KMS-11 (cell line): Measurements from ENCODE around the gene IL2.

Source experiments
- H2AFZ ChIP-seq: fragments of 200-600 bp; sonication (generic); 2 replicates; pipeline ENCODE4 v1.6.1; 2016; ENCODE audit warnings: antibody characterized with exemption, mixed run types, low read depth
- H3K27ac ChIP-seq: fragments of 200-600 bp; sonication (generic); 2 replicates; pipeline ENCODE4 v1.6.1; 2016; ENCODE audit warnings: mild to moderate bottlenecking, mixed run types
- H3K27me3 ChIP-seq: fragments of 200-600 bp; sonication (generic); 2 replicates; pipeline ENCODE4 v1.6.1; 2017; ENCODE audit warnings: mild to moderate bottlenecking, low read depth, mixed run types, moderate library complexity; ENCODE audit not compliant: insufficient read depth
- H3K36me3 ChIP-seq: fragments of 200-600 bp; sonication (generic); 2 replicates; pipeline ENCODE4 v1.6.1; 2017; ENCODE audit warnings: mild to moderate bottlenecking, mixed run types; ENCODE audit not compliant: insufficient read depth
- H3K4me1 ChIP-seq: fragments of 200-600 bp; sonication (generic); 2 replicates; pipeline ENCODE4 v1.6.1; 2016; ENCODE audit warnings: mild to moderate bottlenecking, low read depth, mixed run types; ENCODE audit not compliant: poor library complexity, severe bottlenecking
- H3K4me2 ChIP-seq: fragments of 200-600 bp; sonication (generic); 2 replicates; pipeline ENCODE4 v1.7.0; 2016; ENCODE audit warnings: mild to moderate bottlenecking, mixed run types
- H3K4me3 ChIP-seq: fragments of 200-600 bp; sonication (generic); IDR thresholded peaks from 2 replicates; pipeline ENCODE4 v1.6.1; 2017; ENCODE audit warnings: low read depth, low read length, mixed read lengths; ENCODE audit not compliant: insufficient read depth
- H3K79me2 ChIP-seq: fragments of 200-600 bp; sonication (generic); 2 replicates; pipeline ENCODE4 v1.6.1; 2016; ENCODE audit warnings: low read depth, mixed run types; ENCODE audit not compliant: insufficient read depth
- H3K9ac ChIP-seq: fragments of 200-600 bp; sonication (generic); 2 replicates; pipeline ENCODE4 v1.6.1; 2016; ENCODE audit warnings: mild to moderate bottlenecking, mixed run types
- H4K20me1 ChIP-seq: fragments of 200-600 bp; sonication (generic); 2 replicates; pipeline ENCODE4 v1.6.1; 2016; ENCODE audit warnings: mild to moderate bottlenecking, mixed run types; ENCODE audit not compliant: insufficient read depth
- CTCF ChIP-seq: fragments of 200-600 bp; sonication (generic); conservative IDR thresholded peaks from 2 replicates; pipeline ENCODE4 v1.6.1; 2017; ENCODE audit warnings: low read depth, mild to moderate bottlenecking, antibody characterized with exemption, low read length, moderate library complexity, mixed read lengths

The IL2 gene

GRCh38 chr4:122483481-122483880 lies 27.0 kb upstream of the IL2 start:
- H3K79me2 ChIP-seq = no peaks in the 10 kb centered on the region
- no peak overlapping the region for H2AFZ ChIP-seq
- no peak overlapping the region for H3K27ac ChIP-seq
- H4K20me1 ChIP-seq = no peaks in the 10 kb centered on the region
- H3K4me2 ChIP-seq = no peak overlapping the region
- no peaks in the 10 kb centered on the region for H3K27me3 ChIP-seq
- H3K4me3 ChIP-seq = no peak overlapping the region
- H3K9ac ChIP-seq = no peak overlapping the region
- H3K36me3 ChIP-seq = no peaks in the 10 kb centered on the region
- TF ChIP-seq CTCF = no peak
- H3K4me1 ChIP-seq = peaks cover 15% of the 10 kb centered on the region

DNA sequence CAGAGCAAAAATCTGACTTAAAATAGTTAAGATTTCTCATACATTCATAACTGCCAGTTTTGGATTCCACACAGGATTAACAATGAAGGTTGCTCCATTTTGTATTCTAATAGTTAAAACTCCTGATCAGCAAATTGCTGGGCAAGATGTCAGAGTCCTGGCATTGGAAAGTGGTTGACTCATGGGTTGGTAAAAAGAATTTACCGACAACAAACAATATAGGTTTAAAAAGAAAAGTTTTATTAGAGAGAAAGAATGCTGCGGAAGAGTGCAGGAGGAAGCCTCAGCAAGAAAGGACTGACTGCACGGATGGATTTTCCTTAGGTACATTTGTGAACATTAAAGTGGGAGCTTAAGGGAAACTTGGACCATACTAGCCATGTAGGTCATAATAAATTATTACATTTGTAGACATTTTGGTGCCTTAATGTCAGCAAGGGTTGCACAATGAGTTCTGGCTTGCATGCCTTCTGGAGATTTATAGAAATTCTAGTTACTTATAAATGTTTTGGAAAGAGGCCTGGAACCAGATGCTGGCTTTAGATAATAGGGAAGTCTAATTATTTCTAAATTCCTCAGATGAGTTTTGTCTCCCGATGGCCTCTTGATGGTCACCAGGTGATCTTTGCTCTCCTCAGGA lies 25.4 kb upstream of the IL2 start:
- Histone ChIP-seq H3K4me2 (no peak overlapping the region), H4K20me1 (no peaks in the 10 kb centered on the region), H3K9ac (no peak overlapping the region), H3K4me3 (no peak overlapping the region), H3K4me1 (peaks cover 27% of the 10 kb centered on the region), H3K79me2 (no peaks in the 10 kb centered on the region), H3K27ac (no peak overlapping the region), H3K27me3 (no peaks in the 10 kb centered on the region), H2AFZ (no peak overlapping the region), H3K36me3 (no peaks in the 10 kb centered on the region)
- TF ChIP-seq CTCF = no peak

- H2AFZ ChIP-seq = no peak overlapping the region; the same call in 1 of the 2 replicates
- H3K4me3 ChIP-seq = no peak overlapping the region
- no peaks in the 10 kb centered on the region for H3K79me2 ChIP-seq
- peaks cover 36% of the 10 kb centered on the region for H3K4me1 ChIP-seq
- no peak overlapping the region for H3K9ac ChIP-seq
- H3K4me2 ChIP-seq = peak overlapping the region; percentile 60
- no peaks in the 10 kb centered on the region for H3K27me3 ChIP-seq
- H3K27ac ChIP-seq = no peak overlapping the region
- H4K20me1 ChIP-seq = no peaks in the 10 kb centered on the region
- no peaks in the 10 kb centered on the region for H3K36me3 ChIP-seq
- TF ChIP-seq CTCF = no peak
Observed at GRCh38 chr4:122480655-122481487, 24.3 kb upstream of the IL2 start.

DNA sequence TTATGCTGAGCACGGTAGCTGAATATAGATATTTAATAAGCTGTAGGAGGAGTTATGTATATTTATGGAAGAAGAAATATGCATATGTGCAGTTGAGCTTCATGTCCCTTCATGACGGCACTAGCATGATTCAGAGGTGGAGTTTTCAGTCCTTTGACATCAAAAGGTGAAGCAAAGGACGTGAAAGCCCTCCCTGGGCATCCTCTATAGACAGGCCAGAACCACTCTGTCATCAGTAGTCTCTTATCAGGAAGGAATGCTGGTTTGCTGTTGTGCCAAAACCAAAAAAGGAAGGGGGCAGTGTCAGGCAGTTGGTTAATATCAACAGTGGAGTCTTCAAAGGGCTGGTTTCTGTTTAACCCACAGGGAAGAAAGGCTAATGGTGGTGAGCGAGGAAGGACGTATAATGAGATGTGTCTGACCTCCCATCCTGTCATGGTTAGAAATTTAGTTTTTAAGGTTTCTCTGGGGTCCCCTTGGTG lies 23.5 kb upstream of the IL2 start:
- no peak overlapping the region for H3K9ac ChIP-seq
- TF ChIP-seq CTCF = no peak
- no peaks in the 10 kb centered on the region for H3K36me3 ChIP-seq
- no peaks in the 10 kb centered on the region for H3K79me2 ChIP-seq
- no peak overlapping the region; the same call in 1 of the 2 replicates for H3K27ac ChIP-seq
- no peaks in the 10 kb centered on the region for H4K20me1 ChIP-seq
- no peak overlapping the region for H3K4me3 ChIP-seq
- H3K4me2 ChIP-seq = peak overlapping the region; percentile 60
- peaks cover 36% of the 10 kb centered on the region for H3K4me1 ChIP-seq
- H2AFZ ChIP-seq = peak overlapping the region; percentile 4; the same call in 1 of the 2 replicates
- no peaks in the 10 kb centered on the region for H3K27me3 ChIP-seq
